HG02798 (cell line): ENCODE measurements around the gene ZNF764.
"Not testable (repeated sequence)": the region's sequence is repeated elsewhere in the genome, so short reads cannot be mapped to it uniquely, and the experiment has no call there.

Experiments
- ATAC-seq: cut with Tn5 transposase; IDR thresholded peaks from one replicate; pipeline ENCODE4 v1.9.1; 2021; ENCODE audit warnings: mild to moderate bottlenecking; ENCODE audit not compliant: unreplicated experiment, poor library complexity

ZNF764 gene

DNA sequence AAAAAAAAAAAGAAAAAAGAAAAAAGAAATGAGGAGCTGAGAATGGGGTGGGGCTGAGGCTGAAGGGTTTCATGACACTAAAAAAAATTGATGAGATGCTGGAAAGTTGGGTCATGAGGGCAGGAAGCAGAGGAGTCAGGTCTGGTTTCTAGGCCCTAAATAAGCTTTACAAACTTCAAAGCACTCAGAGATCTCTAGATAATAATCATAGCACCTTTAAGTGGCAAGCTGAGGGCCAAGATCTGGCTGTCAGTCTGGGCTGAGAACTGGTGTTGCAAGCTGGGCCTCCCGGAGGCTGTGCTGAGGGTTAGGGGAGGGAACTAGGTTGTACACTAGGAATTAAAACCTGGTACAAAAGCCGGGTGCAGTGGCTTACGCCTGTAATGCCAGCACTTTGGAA lies 6.4 kb downstream of the ZNF764 start:
- no peak for ATAC-seq

DNA sequence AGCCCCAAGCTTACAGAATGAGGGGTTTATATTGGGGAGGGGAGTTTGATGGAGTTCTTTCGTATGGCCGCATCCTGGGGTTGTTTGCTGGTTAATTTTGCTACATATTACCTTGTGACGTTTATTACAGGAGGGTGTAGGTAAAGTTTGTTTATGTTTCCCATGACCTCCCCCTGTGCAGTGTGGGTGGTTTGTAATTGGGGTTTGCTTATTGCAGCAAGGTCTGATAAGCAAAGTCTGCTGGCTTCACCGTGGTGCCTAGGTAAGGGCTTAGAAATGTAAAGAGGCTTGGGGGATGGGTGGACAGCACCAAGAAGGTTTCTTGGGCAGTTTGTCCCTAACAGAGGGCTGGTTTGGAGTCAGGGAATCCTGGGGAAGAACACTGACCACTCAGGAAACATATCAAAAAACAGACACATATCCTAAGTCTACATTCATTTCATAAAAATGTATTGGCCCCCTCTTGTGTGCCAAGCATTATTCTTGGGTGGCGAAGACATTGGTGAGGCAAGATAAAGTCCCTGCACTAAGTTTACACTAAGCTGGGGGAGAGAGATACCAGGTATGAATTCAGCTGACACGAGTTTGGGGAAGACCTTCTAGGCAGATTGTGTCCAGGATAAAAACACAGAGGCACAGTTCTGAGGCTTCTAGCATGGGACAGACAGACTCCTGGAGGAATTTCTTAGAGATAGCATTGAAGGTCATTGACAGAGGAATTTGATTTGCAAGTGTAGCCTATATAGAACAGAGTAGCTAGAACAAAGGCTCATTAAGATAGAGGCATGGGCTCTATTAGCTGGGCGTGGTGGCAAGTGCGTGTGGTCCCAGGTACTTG lies 9.5 kb downstream of the ZNF764 start:
- no peak for ATAC-seq

DNA sequence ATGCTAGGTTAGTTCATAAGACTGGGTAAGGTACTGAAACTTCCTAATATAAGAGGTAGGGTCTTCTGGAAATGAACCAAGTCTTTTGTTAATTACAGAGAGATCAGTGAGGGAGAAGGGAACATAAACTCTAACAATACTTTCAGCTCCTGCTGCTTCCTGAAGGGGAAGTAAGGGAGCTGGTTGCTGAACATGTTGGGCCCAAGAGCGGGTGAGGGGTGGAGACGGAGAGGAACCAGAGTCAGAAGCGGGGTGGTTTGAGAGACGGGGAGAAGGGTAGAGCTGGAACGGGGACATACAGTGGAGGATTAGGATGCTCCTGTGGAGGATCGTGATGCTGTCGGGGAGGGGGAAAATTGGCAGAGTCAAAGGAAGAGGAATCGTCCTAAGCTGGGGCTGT lies 12.1 kb downstream of the ZNF764 start:
- no peak for ATAC-seq

GRCh38 chr16:30543067-30543466 lies 15.1 kb downstream of the ZNF764 start:
- no peak for ATAC-seq

DNA sequence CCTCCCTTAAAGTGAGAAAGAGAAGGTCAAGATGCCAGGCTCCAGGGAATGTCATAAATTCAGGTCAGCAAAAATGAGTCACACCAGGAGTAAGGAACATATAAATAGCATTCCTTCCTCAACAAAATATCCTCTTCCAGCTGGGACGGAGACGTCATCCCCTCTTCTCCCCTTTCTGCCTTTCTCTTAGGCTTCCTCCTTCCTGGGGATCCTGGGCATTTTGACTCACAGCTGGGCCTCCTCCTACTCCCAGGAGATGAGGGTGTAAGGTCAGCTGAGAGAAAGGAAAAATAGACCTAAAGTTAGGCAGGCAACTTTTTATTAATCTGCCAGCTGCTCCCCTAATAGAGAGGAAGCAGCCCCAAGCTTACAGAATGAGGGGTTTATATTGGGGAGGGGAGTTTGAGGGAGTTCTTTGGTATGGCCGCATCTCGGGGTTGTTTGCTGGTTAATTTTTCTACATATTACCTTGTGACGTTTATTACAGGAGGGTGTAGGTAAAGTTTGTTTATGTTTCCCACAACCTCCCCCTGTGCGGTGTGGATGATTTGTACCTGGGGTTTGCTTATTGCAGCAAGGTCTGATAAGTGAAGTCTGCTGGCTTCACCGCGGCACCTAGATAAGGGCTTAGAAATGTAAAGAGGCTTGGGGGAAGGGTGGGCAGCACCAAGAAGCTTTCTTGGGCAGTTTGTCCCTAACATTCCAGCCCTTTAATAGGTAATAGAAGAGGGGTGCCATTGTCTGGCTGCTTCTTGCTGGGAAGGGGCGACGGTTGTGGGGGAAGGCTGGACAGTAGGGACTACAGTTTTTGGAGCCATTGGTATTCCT lies 16.5 kb downstream of the ZNF764 start:
- ATAC-seq, result no peak

DNA sequence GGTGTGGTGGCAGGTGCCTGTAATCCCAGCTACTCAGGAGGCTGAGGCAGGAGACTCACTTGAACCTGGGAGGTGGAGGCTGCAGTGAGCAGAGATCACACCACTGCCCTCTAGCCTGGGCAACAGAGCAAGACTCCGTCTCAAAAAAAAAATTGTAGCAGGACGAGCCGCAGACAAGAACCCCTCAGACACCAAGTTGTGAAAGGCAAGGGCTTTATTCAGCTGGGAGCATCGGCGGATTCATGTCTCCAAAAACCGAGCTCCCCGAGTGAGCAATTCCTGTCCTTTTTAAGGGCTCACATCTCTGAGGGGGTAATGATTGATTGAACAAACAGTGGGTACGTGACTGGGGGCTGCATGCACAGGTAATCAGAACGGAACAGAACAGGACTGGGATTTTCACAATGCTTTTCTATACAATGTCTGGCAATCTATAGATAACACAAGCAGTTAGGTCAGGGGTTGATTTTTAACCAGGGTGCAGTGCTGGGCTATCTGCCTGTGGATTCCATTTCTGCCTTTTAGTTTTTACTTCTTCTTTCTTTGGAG lies 17.2 kb downstream of the ZNF764 start:
- ATAC-seq, result not testable (repeated sequence)

DNA sequence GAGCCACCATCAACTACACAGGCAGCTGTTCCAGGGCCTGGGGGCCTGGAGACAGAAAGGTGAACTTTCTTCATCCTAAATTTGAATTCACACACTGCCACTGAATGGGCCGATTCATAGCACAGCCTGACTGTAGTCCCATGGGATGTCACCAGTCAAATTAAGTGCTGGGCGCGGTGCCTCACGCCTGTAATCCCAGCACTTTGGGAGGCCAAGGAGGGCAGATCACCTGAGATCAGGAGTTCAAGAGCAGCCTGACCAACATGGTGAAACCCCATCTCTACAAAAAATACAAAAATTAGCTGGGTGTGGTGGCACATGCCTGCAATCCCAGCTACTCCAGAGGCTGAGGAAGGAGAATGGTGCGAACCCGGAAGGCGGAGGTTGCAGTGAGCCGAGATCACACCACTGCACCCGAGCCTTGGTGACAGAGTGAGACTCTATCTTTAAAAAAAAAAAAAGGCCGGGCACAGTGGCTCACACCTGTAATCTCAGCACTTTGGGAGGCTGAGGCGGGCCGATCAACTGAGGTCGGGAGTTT lies 18.1 kb downstream of the ZNF764 start:
- not testable (repeated sequence) for ATAC-seq

- ATAC-seq, result no peak
Measured at GRCh38 chr16:30539000-30539964, 18.9 kb downstream of the ZNF764 start.

DNA sequence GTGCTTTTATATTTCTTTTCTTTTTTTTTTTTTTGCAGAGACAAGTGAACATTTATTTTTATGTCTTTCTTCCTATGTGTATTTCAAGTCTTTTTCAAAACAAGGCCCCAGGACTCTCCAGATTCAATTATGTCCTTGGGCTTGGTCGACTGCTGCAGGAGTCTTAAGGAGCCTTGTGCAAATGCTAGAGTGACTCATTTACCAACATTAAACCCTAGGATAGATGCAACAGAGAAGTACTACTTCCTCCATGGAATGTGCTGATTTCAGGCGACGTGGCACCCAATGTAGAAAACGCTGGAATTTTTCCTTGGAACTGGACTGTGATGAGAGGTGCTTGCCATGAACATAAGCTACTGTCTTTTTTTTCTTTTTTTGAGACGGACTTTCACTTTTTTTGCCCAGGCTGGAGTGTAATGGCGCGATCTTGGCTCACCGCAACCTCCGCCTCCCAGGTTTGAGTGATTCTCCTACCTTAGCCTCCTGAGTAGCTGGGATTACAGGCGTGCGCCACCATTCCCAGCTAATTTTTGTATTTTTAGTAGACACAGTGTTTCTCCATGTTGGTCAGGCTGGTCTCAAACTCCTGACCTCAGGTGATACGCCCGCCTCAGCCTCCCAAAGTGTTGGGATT lies 21.7 kb downstream of the ZNF764 start:
- ATAC-seq, result not testable (repeated sequence)

GRCh38 chr16:30535777-30536190 lies 22.4 kb downstream of the ZNF764 start:
- ATAC-seq, result peak; percentile 60

GRCh38 chr16:30535106-30535776 lies 22.9 kb downstream of the ZNF764 start:
- ATAC-seq, result peak; percentile 4

DNA sequence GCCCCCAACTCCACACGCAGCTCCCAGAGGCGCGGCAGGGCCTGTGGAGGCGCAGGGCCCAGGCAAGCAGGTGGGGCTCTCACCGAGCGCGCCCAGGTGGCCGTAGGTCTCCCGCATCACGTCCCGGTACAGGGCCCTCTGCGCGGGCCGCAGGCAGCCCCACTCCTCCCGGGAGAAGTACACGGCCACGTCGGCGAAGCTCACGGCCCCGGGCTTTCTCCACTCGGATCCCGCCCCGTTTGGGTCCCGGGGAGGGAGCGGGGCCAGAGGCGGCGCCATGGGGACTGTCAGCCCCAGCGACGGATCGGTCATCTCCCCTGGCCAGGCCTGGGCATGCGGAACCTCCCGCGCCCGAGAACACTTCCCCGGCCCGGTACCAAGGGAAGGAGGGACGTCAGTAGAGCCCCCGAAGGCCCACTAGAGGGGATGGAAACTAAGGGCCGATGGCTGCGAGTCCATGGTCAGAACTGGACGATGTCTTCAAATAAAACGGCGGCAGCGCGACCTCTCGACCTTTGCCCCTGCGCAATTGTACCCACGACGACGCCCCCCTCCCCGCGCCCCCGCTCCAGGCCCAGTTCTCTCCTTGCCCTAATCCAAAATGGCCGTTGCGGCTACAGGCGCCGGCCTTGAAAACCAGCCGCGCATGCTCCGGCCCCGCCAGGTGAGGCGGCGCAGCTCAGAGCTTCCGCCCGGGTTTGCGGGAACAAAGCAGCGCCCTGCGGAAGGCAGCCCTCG lies 23.6 kb downstream of the ZNF764 start, which contains the start of gene ZNF747:
Gene ZNF747 (minus strand): TSS at position 491 of the 738 bp plus-strand sequence. CDS start 179 bp downstream, at position 312.
- ATAC-seq, result peak; percentile 77

- peak; percentile 16 for ATAC-seq
Measured at GRCh38 chr16:30533748-30534367, 24.3 kb downstream of the ZNF764 start.

DNA sequence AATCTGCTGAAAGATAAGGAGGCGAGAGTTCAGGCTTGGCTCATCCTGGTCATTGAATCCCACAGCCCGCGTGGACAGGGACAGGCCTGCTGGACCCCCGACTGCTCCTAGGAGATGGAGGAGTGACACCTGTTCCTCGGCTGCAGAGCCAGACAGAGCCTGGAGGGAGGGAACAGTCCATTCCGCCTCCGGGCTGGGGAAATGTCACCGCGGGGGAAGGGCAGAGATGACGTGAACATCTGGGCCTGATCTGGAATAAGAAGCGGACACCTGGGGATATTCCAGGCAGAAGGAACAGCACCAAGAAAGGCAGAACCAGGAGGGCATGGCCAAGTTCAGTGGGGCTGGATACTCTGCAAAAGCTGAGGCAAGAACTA lies 25.0 kb downstream of the ZNF764 start:
- ATAC-seq, result no peak

- no peak for ATAC-seq
Measured at GRCh38 chr16:30532285-30533145, 25.7 kb downstream of the ZNF764 start.

DNA sequence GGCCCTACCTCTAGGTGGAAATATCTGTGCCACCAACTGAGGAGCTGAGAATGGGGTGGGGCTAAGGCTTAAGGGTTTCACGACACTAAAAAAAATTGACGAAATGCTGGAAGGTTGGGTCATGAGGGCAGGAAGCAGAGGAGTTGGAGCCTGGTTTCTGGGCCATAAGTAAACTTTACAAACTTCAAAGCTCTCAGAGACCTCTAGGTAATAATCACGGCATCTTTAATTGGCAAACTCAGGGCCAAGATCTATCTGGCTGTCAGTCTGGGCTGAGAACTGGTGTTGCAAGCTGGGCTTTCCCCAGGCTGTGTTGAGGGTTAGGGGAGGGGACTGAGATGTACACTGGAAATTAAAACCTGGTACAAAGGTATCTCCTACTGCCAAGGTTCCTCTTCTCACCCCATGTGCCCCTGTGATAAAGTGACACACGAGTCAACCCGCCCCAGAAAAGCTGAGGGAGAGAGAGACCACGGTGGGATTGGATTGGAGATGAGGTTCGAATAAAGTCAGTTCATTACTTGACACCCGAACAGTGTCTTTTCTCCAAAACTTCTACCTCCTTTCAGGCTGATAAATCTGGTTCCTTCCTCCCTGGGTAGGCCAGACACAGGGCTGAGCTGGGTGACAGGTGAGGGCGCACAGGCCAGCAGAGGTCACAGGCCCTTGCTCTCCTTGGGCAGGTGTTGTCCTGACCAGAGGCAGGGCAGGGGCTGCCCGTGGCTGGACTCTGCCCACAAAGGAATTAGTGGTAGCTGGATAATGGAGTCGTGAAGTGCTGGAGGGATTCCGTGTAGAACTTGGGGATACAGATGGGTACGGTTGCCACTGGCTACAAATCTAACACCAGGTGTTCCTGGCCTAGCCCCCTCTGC lies 27.8 kb downstream of the ZNF764 start:
- no peak for ATAC-seq
